Transverse colon (tissue), 4 donors: ENCODE measurements around the gene HOXD10.

Experiments used
- POLR2A ChIP-seq: fragments of 450-650 bp; IDR thresholded peaks from one replicate; pipeline ENCODE4 v1.6.1; 2016; ENCODE audit warnings: antibody characterized with exemption, mild to moderate bottlenecking, moderate library complexity
- POLR2AphosphoS5 ChIP-seq, 3 donors: sonication (generic); formaldehyde crosslinking; IDR thresholded peaks; one replicate each; pipeline ENCODE4 v1.6.1; 2016; ENCODE audit warnings: antibody characterized with exemption in 3 of 3
- TF ChIP-seq, protein P1 (sequence below), 5 experiments: fragments of 200-600 bp in 3 of 5; fragments of 450-650 bp in 2 of 5; sonication (generic) in 3 of 5; IDR thresholded peaks; 1 replicate in 2 of 5; 2 replicates in 3 of 5; pipeline ENCODE4 v1.5.1; 2016 to 2017; ENCODE audit warnings: antibody characterized with exemption in 5 of 5, inconsistent platforms in 3 of 5, mild to moderate bottlenecking in 2 of 5, moderate library complexity in 1 of 5

GRCh38 chr2:176083796-176084261, 32.7 kb upstream of the HOXD10 start, which contains the start of gene EVX2:
- TF ChIP-seq POLR2A (no peak), POLR2AphosphoS5 (IDR thresholded peaks at IDR 0.05) (no peak)
- TF ChIP-seq, protein P1, sequence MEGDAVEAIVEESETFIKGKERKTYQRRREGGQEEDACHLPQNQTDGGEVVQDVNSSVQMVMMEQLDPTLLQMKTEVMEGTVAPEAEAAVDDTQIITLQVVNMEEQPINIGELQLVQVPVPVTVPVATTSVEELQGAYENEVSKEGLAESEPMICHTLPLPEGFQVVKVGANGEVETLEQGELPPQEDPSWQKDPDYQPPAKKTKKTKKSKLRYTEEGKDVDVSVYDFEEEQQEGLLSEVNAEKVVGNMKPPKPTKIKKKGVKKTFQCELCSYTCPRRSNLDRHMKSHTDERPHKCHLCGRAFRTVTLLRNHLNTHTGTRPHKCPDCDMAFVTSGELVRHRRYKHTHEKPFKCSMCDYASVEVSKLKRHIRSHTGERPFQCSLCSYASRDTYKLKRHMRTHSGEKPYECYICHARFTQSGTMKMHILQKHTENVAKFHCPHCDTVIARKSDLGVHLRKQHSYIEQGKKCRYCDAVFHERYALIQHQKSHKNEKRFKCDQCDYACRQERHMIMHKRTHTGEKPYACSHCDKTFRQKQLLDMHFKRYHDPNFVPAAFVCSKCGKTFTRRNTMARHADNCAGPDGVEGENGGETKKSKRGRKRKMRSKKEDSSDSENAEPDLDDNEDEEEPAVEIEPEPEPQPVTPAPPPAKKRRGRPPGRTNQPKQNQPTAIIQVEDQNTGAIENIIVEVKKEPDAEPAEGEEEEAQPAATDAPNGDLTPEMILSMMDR (IDR thresholded peaks at IDR 0.05): no peak
